Measurements from ENCODE around the gene WSCD1. TPM values are rescaled to one million over a fixed set of nuclear protein-coding genes. Genes with fewer than 3 reads are reported as not detected.

WSCD1 gene
- total RNA-seq, 2 donors from 2014 or later: 1.7 to 4.1 TPM

GRCh38 chr17:6075845-6076244 is 5.7 kb downstream of the WSCD1 start:
- no peaks in the 10 kb centered on the region for H3K9me3 ChIP-seq
- no peaks in the 10 kb centered on the region for H3K4me1 ChIP-seq (replicated peaks)
- H3K27ac ChIP-seq: no peak overlapping the region
- DNase-seq (ENCODE audit: low spot score): no peak
- TF ChIP-seq CTCF (IDR thresholded peaks at IDR 0.05) (no peak), POLR2A (IDR thresholded peaks at IDR 0.05) (no peak), POLR2AphosphoS5 (IDR thresholded peaks at IDR 0.05) (no peak)
- no peak overlapping the region for H3K4me3 ChIP-seq
- H3K36me3 ChIP-seq: no peaks in the 10 kb centered on the region
- intact Hi-C loops (cut with DNase I): no loop called here
- H3K27me3 ChIP-seq (replicated peaks; ENCODE audit: insufficient read depth): no peaks in the 10 kb centered on the region
- 77% methylated on average over 8 of the region's 8 CpGs for WGBS

GRCh38 chr17:6077752-6078151 is 7.6 kb downstream of the WSCD1 start:
- intact Hi-C loops (cut with DNase I): no loop called here
- TF ChIP-seq POLR2AphosphoS5 (IDR thresholded peaks at IDR 0.05): no peak
- no peak for TF ChIP-seq CTCF (IDR thresholded peaks at IDR 0.05)
- no peak for TF ChIP-seq POLR2A (IDR thresholded peaks at IDR 0.05)
- H3K27ac ChIP-seq: no peak overlapping the region
- no peaks in the 10 kb centered on the region for H3K36me3 ChIP-seq
- no peaks in the 10 kb centered on the region for H3K4me1 ChIP-seq (replicated peaks)
- no peak overlapping the region for H3K4me3 ChIP-seq
- H3K9me3 ChIP-seq: no peaks in the 10 kb centered on the region
- DNase-seq (ENCODE audit: low spot score): no peak
- 78% methylated on average over 5 of the region's 5 CpGs for WGBS
- no peaks in the 10 kb centered on the region for H3K27me3 ChIP-seq (replicated peaks; ENCODE audit: insufficient read depth)

GRCh38 chr17:6078458-6078871 is 8.3 kb downstream of the WSCD1 start:
- no peak overlapping the region for H3K27ac ChIP-seq
- H3K36me3 ChIP-seq: no peaks in the 10 kb centered on the region
- H3K9me3 ChIP-seq: no peaks in the 10 kb centered on the region
- intact Hi-C loops (cut with DNase I): no loop called here
- no peak for DNase-seq (ENCODE audit: low spot score)
- H3K4me1 ChIP-seq (replicated peaks): no peaks in the 10 kb centered on the region
- 88% methylated on average over 9 of the region's 9 CpGs for WGBS
- H3K4me3 ChIP-seq: no peak overlapping the region
- TF ChIP-seq CTCF (IDR thresholded peaks at IDR 0.05): no peak
- TF ChIP-seq POLR2A (IDR thresholded peaks at IDR 0.05): no peak
- no peak for TF ChIP-seq POLR2AphosphoS5 (IDR thresholded peaks at IDR 0.05)
- peaks cover 2% of the 10 kb centered on the region for H3K27me3 ChIP-seq (replicated peaks; ENCODE audit: insufficient read depth)

GRCh38 chr17:6079155-6079888 is 9.1 kb downstream of the WSCD1 start:
- Histone ChIP-seq H3K36me3 (no peaks in the 10 kb centered on the region), H3K27ac (no peak overlapping the region), H3K4me1 (replicated peaks) (no peaks in the 10 kb centered on the region), H3K27me3 (replicated peaks; ENCODE audit: insufficient read depth) (peaks cover 2% of the 10 kb centered on the region), H3K4me3 (no peak overlapping the region), H3K9me3 (no peaks in the 10 kb centered on the region)
- intact Hi-C loops (cut with DNase I): no loop called here
- 81% methylated on average over 13 of the region's 13 CpGs for WGBS
- no peak for DNase-seq (ENCODE audit: low spot score)
- TF ChIP-seq POLR2AphosphoS5 (IDR thresholded peaks at IDR 0.05) (no peak), CTCF (IDR thresholded peaks at IDR 0.05) (no peak), POLR2A (IDR thresholded peaks at IDR 0.05) (no peak)

- WGBS: 83% methylated on average over 2 of the region's 2 CpGs
- intact Hi-C loops (cut with DNase I): no loop called here
- no peak for DNase-seq (ENCODE audit: low spot score)
- H3K27me3 ChIP-seq (replicated peaks; ENCODE audit: insufficient read depth): peaks cover 2% of the 10 kb centered on the region
- no peaks in the 10 kb centered on the region for H3K4me1 ChIP-seq (replicated peaks)
- TF ChIP-seq POLR2AphosphoS5 (IDR thresholded peaks at IDR 0.05): no peak
- TF ChIP-seq POLR2A (IDR thresholded peaks at IDR 0.05): no peak
- TF ChIP-seq CTCF (IDR thresholded peaks at IDR 0.05): no peak
- H3K9me3 ChIP-seq: no peaks in the 10 kb centered on the region
- H3K36me3 ChIP-seq: no peaks in the 10 kb centered on the region
- no peak overlapping the region for H3K4me3 ChIP-seq
- H3K27ac ChIP-seq: no peak overlapping the region
These were observed 9.8 kb downstream of the WSCD1 start for GRCh38 chr17:6079960-6080359.
